ENCODE measurements around the gene SLC4A7.

The SLC4A7 gene

DNA sequence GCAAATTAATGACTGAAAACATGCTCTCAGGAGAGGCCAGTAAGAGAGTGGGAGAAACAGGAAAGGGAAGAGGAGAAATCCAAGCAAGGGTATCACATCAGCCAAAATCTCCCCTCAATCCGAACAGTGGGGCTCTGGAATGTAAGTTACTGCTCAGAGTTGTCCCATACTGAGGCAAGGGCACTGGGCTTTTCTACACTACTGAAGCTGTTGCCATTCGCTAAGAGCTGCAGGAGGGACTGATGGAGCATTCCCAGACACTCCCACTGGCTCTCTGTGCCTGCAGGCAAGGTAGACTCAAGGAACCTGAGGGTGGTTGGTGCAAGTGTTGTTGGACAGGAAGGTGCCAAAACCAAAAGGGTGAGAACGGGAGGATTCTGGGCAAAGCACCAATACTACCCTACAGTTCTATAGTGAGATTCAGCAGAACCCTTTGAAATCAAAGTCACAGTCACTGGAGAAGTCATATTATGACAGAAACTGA is 161.1 kb downstream of the SLC4A7 start:
- DNase-seq (ENCODE audit: low spot score), result no peak
